ENCODE results near the gene NOL4L.
"Not testable (repeated sequence)": the region's sequence is repeated elsewhere in the genome, so short reads cannot be mapped to it uniquely, and the experiment has no call there.

NOL4L gene

GRCh38 chr20:32468313-32468640 lies 116.9 kb downstream of the NOL4L start:
- no peak for DNase-seq

- DNase-seq = no peak
Observed at GRCh38 chr20:32467506-32468312, 117.4 kb downstream of the NOL4L start.

GRCh38 chr20:32466739-32467505 lies 118.2 kb downstream of the NOL4L start:
- no peak for DNase-seq

- DNase-seq = not testable (repeated sequence)
Observed at GRCh38 chr20:32465901-32466675, 119.0 kb downstream of the NOL4L start.

GRCh38 chr20:32465092-32465900 lies 119.8 kb downstream of the NOL4L start:
- no peak for DNase-seq

- DNase-seq = no peak
Observed at GRCh38 chr20:32464401-32465091, 120.6 kb downstream of the NOL4L start.

- DNase-seq = no peak
Observed at GRCh38 chr20:32463642-32464400, 121.3 kb downstream of the NOL4L start.

- no peak for DNase-seq
Observed at GRCh38 chr20:32462900-32463641, 122.1 kb downstream of the NOL4L start.

- DNase-seq = no peak
Observed at GRCh38 chr20:32461836-32462600, 123.1 kb downstream of the NOL4L start.

GRCh38 chr20:32460683-32461320 lies 124.3 kb downstream of the NOL4L start:
- DNase-seq = no peak

GRCh38 chr20:32460231-32460630 lies 124.9 kb downstream of the NOL4L start:
- no peak for DNase-seq

GRCh38 chr20:32458837-32459220 lies 126.3 kb downstream of the NOL4L start:
- DNase-seq = no peak

GRCh38 chr20:32458061-32458836 lies 126.9 kb downstream of the NOL4L start:
- no peak for DNase-seq

GRCh38 chr20:32457479-32457986 lies 127.6 kb downstream of the NOL4L start:
- DNase-seq = no peak

- no peak for DNase-seq
Observed at GRCh38 chr20:32456869-32457478, 128.2 kb downstream of the NOL4L start.

GRCh38 chr20:32455901-32456701 lies 129.0 kb downstream of the NOL4L start:
- DNase-seq = no peak
